GM12878 (cell line): ENCODE measurements around the gene CRYL1.

Source experiments
- FOS ChIP-seq: IDR thresholded peaks from 3 replicates; pipeline ENCODE4 v1.6.1; 2011; ENCODE audit warnings: borderline replicate concordance; ENCODE audit not compliant: insufficient read length; ENCODE audit errors: extremely low read depth
- SP1 ChIP-seq: IDR thresholded peaks from one replicate; pipeline ENCODE4 v1.6.1; 2011; ENCODE audit warnings: low read depth, low read length
- TARDBP ChIP-seq: IDR thresholded peaks from 2 replicates; pipeline ENCODE4 v1.6.1; 2016; ENCODE audit warnings: borderline replicate concordance
- TF ChIP-seq, protein P1 (sequence below): IDR thresholded peaks from 2 replicates; pipeline ENCODE4 v1.6.1; 2011; ENCODE audit warnings: low read depth, low read length, improper control_type of control experiment, borderline replicate concordance
- TF ChIP-seq, protein P2 (sequence below): fragments of 450-650 bp; formaldehyde crosslinking; IDR thresholded peaks from 2 replicates; pipeline ENCODE4 v1.4.0; 2022; ENCODE audit warnings: mild to moderate bottlenecking, moderate library complexity
- TF ChIP-seq, protein P3 (sequence below), 3 experiments: IDR thresholded peaks in 2 of 3; conservative IDR thresholded peaks in 1 of 3; 2 replicates each; pipeline ENCODE4 v1.5.1; 2011; ENCODE audit warnings: low read depth in 3 of 3, low read length in 3 of 3, mild to moderate bottlenecking in 3 of 3, control low read depth in 2 of 3, moderate library complexity in 2 of 3, inconsistent platforms in 1 of 3, mixed read lengths in 1 of 3; ENCODE audit not compliant: control insufficient read depth in 2 of 3, insufficient read depth in 1 of 3; ENCODE audit errors: extremely low read depth in 1 of 3

DNA sequence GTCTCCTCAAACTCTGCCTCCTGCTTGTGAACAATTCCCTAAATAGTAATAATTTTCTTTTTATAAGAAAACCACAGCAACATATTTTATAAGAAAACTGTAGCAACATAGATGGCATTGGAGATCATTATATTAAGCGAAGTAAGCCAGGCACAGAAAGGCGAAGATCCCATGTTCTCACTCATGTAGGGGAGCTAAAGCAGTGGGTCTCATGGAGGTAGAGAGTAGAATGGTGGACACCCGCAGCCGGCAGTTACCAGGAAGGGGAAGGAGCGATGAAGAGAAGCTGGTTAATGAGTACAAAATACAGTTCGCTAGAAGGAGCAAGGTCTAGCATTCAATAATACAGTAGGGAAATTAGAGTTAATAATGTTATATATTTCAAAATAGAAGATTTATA is 42.9 kb downstream of the CRYL1 start:
- TF ChIP-seq SP1 (no peak), FOS (no peak), TARDBP (no peak)
- TF ChIP-seq, protein P1, sequence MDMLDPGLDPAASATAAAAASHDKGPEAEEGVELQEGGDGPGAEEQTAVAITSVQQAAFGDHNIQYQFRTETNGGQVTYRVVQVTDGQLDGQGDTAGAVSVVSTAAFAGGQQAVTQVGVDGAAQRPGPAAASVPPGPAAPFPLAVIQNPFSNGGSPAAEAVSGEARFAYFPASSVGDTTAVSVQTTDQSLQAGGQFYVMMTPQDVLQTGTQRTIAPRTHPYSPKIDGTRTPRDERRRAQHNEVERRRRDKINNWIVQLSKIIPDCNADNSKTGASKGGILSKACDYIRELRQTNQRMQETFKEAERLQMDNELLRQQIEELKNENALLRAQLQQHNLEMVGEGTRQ: no peak
- TF ChIP-seq, protein P2, sequence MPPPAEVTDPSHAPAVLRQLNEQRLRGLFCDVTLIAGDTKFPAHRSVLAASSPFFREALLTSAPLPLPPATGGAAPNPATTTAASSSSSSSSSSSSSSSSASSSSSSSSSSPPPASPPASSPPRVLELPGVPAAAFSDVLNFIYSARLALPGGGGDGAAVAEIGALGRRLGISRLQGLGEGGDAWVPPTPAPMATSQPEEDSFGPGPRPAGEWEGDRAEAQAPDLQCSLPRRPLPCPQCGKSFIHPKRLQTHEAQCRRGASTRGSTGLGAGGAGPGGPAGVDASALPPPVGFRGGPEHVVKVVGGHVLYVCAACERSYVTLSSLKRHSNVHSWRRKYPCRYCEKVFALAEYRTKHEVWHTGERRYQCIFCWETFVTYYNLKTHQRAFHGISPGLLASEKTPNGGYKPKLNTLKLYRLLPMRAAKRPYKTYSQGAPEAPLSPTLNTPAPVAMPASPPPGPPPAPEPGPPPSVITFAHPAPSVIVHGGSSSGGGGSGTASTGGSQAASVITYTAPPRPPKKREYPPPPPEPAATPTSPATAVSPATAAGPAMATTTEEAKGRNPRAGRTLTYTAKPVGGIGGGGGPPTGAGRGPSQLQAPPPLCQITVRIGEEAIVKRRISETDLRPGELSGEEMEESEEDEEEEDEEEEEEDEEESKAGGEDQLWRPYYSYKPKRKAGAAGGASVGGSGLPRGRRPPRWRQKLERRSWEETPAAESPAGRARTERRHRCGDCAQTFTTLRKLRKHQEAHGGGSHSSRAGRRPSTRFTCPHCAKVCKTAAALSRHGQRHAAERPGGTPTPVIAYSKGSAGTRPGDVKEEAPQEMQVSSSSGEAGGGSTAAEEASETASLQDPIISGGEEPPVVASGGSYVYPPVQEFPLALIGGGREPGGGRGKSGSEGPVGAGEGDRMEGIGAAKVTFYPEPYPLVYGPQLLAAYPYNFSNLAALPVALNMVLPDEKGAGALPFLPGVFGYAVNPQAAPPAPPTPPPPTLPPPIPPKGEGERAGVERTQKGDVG (CRISPR knock-in tag): no peak
- TF ChIP-seq, protein P3, sequence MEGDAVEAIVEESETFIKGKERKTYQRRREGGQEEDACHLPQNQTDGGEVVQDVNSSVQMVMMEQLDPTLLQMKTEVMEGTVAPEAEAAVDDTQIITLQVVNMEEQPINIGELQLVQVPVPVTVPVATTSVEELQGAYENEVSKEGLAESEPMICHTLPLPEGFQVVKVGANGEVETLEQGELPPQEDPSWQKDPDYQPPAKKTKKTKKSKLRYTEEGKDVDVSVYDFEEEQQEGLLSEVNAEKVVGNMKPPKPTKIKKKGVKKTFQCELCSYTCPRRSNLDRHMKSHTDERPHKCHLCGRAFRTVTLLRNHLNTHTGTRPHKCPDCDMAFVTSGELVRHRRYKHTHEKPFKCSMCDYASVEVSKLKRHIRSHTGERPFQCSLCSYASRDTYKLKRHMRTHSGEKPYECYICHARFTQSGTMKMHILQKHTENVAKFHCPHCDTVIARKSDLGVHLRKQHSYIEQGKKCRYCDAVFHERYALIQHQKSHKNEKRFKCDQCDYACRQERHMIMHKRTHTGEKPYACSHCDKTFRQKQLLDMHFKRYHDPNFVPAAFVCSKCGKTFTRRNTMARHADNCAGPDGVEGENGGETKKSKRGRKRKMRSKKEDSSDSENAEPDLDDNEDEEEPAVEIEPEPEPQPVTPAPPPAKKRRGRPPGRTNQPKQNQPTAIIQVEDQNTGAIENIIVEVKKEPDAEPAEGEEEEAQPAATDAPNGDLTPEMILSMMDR (IDR thresholded peaks at IDR 0.05 in 2 of 3, conservative IDR thresholded peaks at IDR 0.05 in 1 of 3; ENCODE audit: control insufficient read depth in 2 of 3, extremely low read depth in 1 of 3, insufficient read depth in 1 of 3, low read depth in 3 of 3, low read length in 3 of 3): no peak
